Adrenal gland (tissue), 12 donors: ENCODE results near the gene USF3. TPM values are rescaled to one million over a fixed set of nuclear protein-coding genes. Genes with fewer than 3 reads are reported as not detected.

Experiments
- DNase-seq, 7 donors: peaks; one replicate each; pipeline ENCODE4 v3.0.0-alpha.2; 2019 to 2020
- H3K27ac ChIP-seq, 5 donors: fragments of 200-600 bp; sonication (generic) in 4 of 5; 1 replicate in 3 of 5; 2 replicates in 2 of 5; pipeline versions ENCODE4 v1.5.1 to v1.8.0; 2016 to 2020; ENCODE audit warnings: mild to moderate bottlenecking in 1 of 5
- H3K27me3 ChIP-seq: fragments of 200-600 bp; 2 replicates; pipeline ENCODE4 v1.8.0; 2021
- H3K36me3 ChIP-seq, 2 donors: fragments of 200-600 bp; replicated peaks in 1 of 2; 1 replicate in 1 of 2; 2 replicates in 1 of 2; pipeline versions ENCODE4 v1.5.1 to v1.8.0; 2018 to 2022
- H3K4me1 ChIP-seq, 2 donors: fragments of 200-600 bp; replicated peaks in 1 of 2; 1 replicate in 1 of 2; 2 replicates in 1 of 2; pipeline versions ENCODE4 v1.5.1 to v1.8.0; 2018 to 2021
- H3K4me3 ChIP-seq, 4 donors: fragments of 200-600 bp; sonication (generic) in 3 of 4; one replicate each; pipeline ENCODE4 v1.5.1; 2016 to 2018
- H3K9me3 ChIP-seq, 3 donors: fragments of 200-600 bp; sonication (generic) in 1 of 3; replicated peaks in 1 of 3; 1 replicate in 2 of 3; 2 replicates in 1 of 3; pipeline versions ENCODE4 v1.5.1 to v1.8.0; 2016 to 2021
- CTCF ChIP-seq, 6 experiments: fragments of 450-650 bp in 4 of 6; fragments of 200-600 bp in 2 of 6; sonication (generic) in 1 of 6; IDR thresholded peaks; 1 replicate in 5 of 6; 2 replicates in 1 of 6; pipeline versions ENCODE4 v1.5.1 to v1.8.0; 2016 to 2021; ENCODE audit warnings: antibody characterized with exemption in 6 of 6, mild to moderate bottlenecking in 2 of 6, moderate library complexity in 1 of 6
- POLR2A ChIP-seq, 2 donors: fragments of 450-650 bp; IDR thresholded peaks; one replicate each; pipeline ENCODE4 v1.6.1; 2017; ENCODE audit warnings: antibody characterized with exemption in 2 of 2, mild to moderate bottlenecking in 2 of 2, moderate library complexity in 1 of 2
- WGBS, 4 donors: extraction: QIAGEN DNeasy Blood & Tissue Kit in 2 of 4; methylation state at CpG; one replicate each; pipeline versions ENCODE4 v1.1.5 to v1.1.7; 2013 to 2017; 5-methylcytosine and 5-hydroxymethylcytosine counted together
- intact Hi-C, 2 donors: fragments of 100-400 bp; cut with DNase I; formaldehyde crosslinking; loops; one replicate each; pipeline versions ENCODE4 v1.14.1 to v1.15.0; 2022 to 2023
- polyA plus RNA-seq, 3 donors: library from polyadenylated mRNA; stranded (reverse); fragments of 200-250 nt in 2 of 3; fragments of 350-450 nt in 1 of 3; fragmentation: Illumina TruSeq in 1 of 3; extraction: RNeasy Lipid Tissue Mini Kit (QIAGEN cat#74804) in 1 of 3; gene quantifications; one replicate each; pipeline ENCODE4 v1.2.3, GENCODE V29; 2013 to 2014
- total RNA-seq, 9 donors: library from RNA; depleted of rRNA in 4 of 9; stranded (reverse); fragments of >200 nt in 4 of 9; fragments of 120-200 nt in 1 of 9; fragmentation: NEBNext Ultra II Directional in 1 of 9; extraction: Animal tissue kit (Norgen Biotek cat#: 25700) in 1 of 9; gene quantifications; one replicate each; pipeline versions ENCODE4 v1.1.0 to v1.2.4, GENCODE V29; 2013 to 2023
- donor health status: healthy with polysubstance abuse.
- donor health status: Bipolar disorder and iron deficiency.
- donor health status: DM: yes; HTN: yes; CAD: no.
- donor health status: DM: no; HTN: no; CAD: no.
- donor health status: DM: no; HTN: no; CAD: no.
- donor health status: DM: yes; HTN: yes; CAD: no.

The USF3 gene
- total and polyA plus RNA-seq, 12 donors, result 3.9 to 22.4 (median 14.4) TPM

GRCh38 chr3:113625834-113626233, 70.6 kb downstream of the USF3 start:
- intact Hi-C loops, result loop anchor here in 1 of 2 donors (5.0 kb wide), 1 partner anchor 134 kb away; no protein-coding TSS in a partner anchor
- no peaks in the 10 kb centered on the region for H3K9me3 ChIP-seq
- H3K4me1 ChIP-seq, result peaks cover 0 to 3% of the 10 kb centered on the region in 2 donors
- no peak overlapping the region for H3K27ac ChIP-seq
- TF ChIP-seq CTCF (IDR thresholded peaks at IDR 0.05) (no peak), POLR2A (IDR thresholded peaks at IDR 0.05) (no peak)
- H3K36me3 ChIP-seq, result no peaks in the 10 kb centered on the region
- H3K27me3 ChIP-seq, result no peaks in the 10 kb centered on the region
- H3K4me3 ChIP-seq, result no peak overlapping the region
- 57 to 64% (median 60%) methylated on average over 12 of the region's 12 CpGs for WGBS, 4 donors
- no peak for DNase-seq

- H3K27me3 ChIP-seq, result no peaks in the 10 kb centered on the region
- TF ChIP-seq CTCF (IDR thresholded peaks at IDR 0.05) (no peak), POLR2A (IDR thresholded peaks at IDR 0.05) (no peak)
- 84 to 91% (median 87%) methylated on average over 7 of the region's 7 CpGs for WGBS, 4 donors
- no peak overlapping the region for H3K27ac ChIP-seq
- H3K4me1 ChIP-seq, result peaks cover 0 to 3% of the 10 kb centered on the region in 2 donors
- no peaks in the 10 kb centered on the region for H3K9me3 ChIP-seq
- no peaks in the 10 kb centered on the region for H3K36me3 ChIP-seq
- intact Hi-C loops, result loop anchor here in 1 of 2 donors (5.0 kb wide), 1 partner anchor 127 kb away; no protein-coding TSS in a partner anchor
- DNase-seq, result no peak
- no peak overlapping the region for H3K4me3 ChIP-seq
Observed at GRCh38 chr3:113623811-113624210, 72.6 kb downstream of the USF3 start.

- Histone ChIP-seq H3K27ac (no peak overlapping the region), H3K4me1 (peaks cover 0 to 3% of the 10 kb centered on the region in 2 donors), H3K9me3 (no peaks in the 10 kb centered on the region), H3K36me3 (no peaks in the 10 kb centered on the region), H3K4me3 (no peak overlapping the region), H3K27me3 (no peaks in the 10 kb centered on the region)
- intact Hi-C loops, result loop anchor here in 1 of 2 donors (5.0 kb wide), 1 partner anchor 126 kb away; no protein-coding TSS in a partner anchor
- 40 to 58% (median 47%) methylated on average over 14 to 19 of the region's 19 CpGs for WGBS, 4 donors
- no peak for DNase-seq
- TF ChIP-seq CTCF (IDR thresholded peaks at IDR 0.05) (no peak), POLR2A (IDR thresholded peaks at IDR 0.05) (no peak)
Observed at GRCh38 chr3:113623324-113623723, 73.1 kb downstream of the USF3 start.

GRCh38 chr3:113620091-113620490, 76.4 kb downstream of the USF3 start:
- no peaks in the 10 kb centered on the region for H3K4me1 ChIP-seq
- no peak overlapping the region for H3K4me3 ChIP-seq
- intact Hi-C loops, result loop anchor here in 1 of 2 donors (5.0 kb wide), 1 partner anchor 123 kb away; no protein-coding TSS in a partner anchor
- H3K9me3 ChIP-seq, result no peaks in the 10 kb centered on the region
- H3K36me3 ChIP-seq, result no peaks in the 10 kb centered on the region
- no peak overlapping the region for H3K27ac ChIP-seq
- H3K27me3 ChIP-seq, result no peaks in the 10 kb centered on the region
- DNase-seq, result no peak
- TF ChIP-seq CTCF (IDR thresholded peaks at IDR 0.05) (no peak), POLR2A (IDR thresholded peaks at IDR 0.05) (no peak)
